HL-60 (cell line): ENCODE data around the gene EIPR1.

Experiments
- DNase-seq, 2 experiments: peaks; one replicate each; pipeline ENCODE4 v3.0.0-alpha.2; 2010 to 2020; ENCODE audit warnings: low read depth in 1 of 2, low spot score in 1 of 2
- H3K27ac ChIP-seq: fragments of 250-450 bp; sonication (Bioruptor Pico); replicated peaks from 2 replicates; pipeline ENCODE4 v1.5.1; 2020; ENCODE audit warnings: mild to moderate bottlenecking, moderate library complexity
- H3K27me3 ChIP-seq: fragments of 250-450 bp; sonication (Bioruptor Pico); 2 replicates; pipeline ENCODE4 v1.5.1; 2021; ENCODE audit warnings: mild to moderate bottlenecking, moderate library complexity; ENCODE audit not compliant: insufficient read depth, poor library complexity, severe bottlenecking
- H3K4me3 ChIP-seq: replicated peaks from 2 replicates; pipeline ENCODE4 v1.5.1; 2011; ENCODE audit warnings: mild to moderate bottlenecking, control low read depth, low read length; ENCODE audit not compliant: insufficient read depth
- CTCF ChIP-seq: IDR thresholded peaks from one replicate; pipeline ENCODE4 v1.5.1; 2011; ENCODE audit warnings: low read length, control low read depth, inconsistent platforms; ENCODE audit not compliant: insufficient read depth
- GABPA ChIP-seq: IDR thresholded peaks from 2 replicates; pipeline ENCODE4 v1.6.1; 2012; ENCODE audit warnings: low read depth
- POLR2AphosphoS5 ChIP-seq: IDR thresholded peaks from 2 replicates; pipeline ENCODE4 v1.6.1; 2012; ENCODE audit warnings: low read depth
- REST ChIP-seq: IDR thresholded peaks from 2 replicates; pipeline ENCODE4 v1.6.1; 2012; ENCODE audit warnings: low read depth; ENCODE audit not compliant: insufficient replicate concordance
- SPI1 ChIP-seq: IDR thresholded peaks from 2 replicates; pipeline ENCODE4 v1.6.1; 2012; ENCODE audit warnings: low read depth, mild to moderate bottlenecking, borderline replicate concordance

The EIPR1 gene

GRCh38 chr2:3414133-3414860, 36.7 kb upstream of the EIPR1 start:
- H3K4me3 ChIP-seq: no peak overlapping the region
- no peaks in the 10 kb centered on the region for H3K27me3 ChIP-seq
- H3K27ac ChIP-seq: no peak overlapping the region
- no peak for DNase-seq
- TF ChIP-seq POLR2AphosphoS5: no peak
- TF ChIP-seq SPI1: no peak
- TF ChIP-seq CTCF: no peak
- no peak for TF ChIP-seq GABPA
- TF ChIP-seq REST: no peak

- no peak overlapping the region for H3K27ac ChIP-seq
- no peak for TF ChIP-seq CTCF
- TF ChIP-seq REST: no peak
- TF ChIP-seq GABPA: no peak
- no peak for TF ChIP-seq POLR2AphosphoS5
- TF ChIP-seq SPI1: no peak
- DNase-seq: no peak
- H3K27me3 ChIP-seq: no peaks in the 10 kb centered on the region
- no peak overlapping the region for H3K4me3 ChIP-seq
These were observed 36.1 kb upstream of the EIPR1 start for GRCh38 chr2:3413697-3414096.

GRCh38 chr2:3411103-3411502, 33.5 kb upstream of the EIPR1 start:
- no peak for TF ChIP-seq POLR2AphosphoS5
- TF ChIP-seq SPI1: no peak
- TF ChIP-seq GABPA: no peak
- TF ChIP-seq CTCF: no peak
- TF ChIP-seq REST: no peak
- Histone ChIP-seq H3K4me3 (no peak overlapping the region), H3K27me3 (no peaks in the 10 kb centered on the region), H3K27ac (no peak overlapping the region)
- DNase-seq: no peak
